HL-60/S4 treated with phorbol 12-myristate 13-acetate at 8.2 ng/mL for 4 days and 3 days (cell line): ENCODE measurements around the gene GTF2IRD1.
"Not testable (repeated sequence)": the region's sequence is repeated elsewhere in the genome, so short reads cannot be mapped to it uniquely, and the experiment has no call there.

Experiments
- in situ Hi-C: fragments of 300-500 bp; cut with MboI; formaldehyde crosslinking; loops from 2 replicates; pipeline ENCODE4 v1.15.0; 2022; ENCODE audit warnings: low sequenced_read_pairs

The GTF2IRD1 gene

DNA sequence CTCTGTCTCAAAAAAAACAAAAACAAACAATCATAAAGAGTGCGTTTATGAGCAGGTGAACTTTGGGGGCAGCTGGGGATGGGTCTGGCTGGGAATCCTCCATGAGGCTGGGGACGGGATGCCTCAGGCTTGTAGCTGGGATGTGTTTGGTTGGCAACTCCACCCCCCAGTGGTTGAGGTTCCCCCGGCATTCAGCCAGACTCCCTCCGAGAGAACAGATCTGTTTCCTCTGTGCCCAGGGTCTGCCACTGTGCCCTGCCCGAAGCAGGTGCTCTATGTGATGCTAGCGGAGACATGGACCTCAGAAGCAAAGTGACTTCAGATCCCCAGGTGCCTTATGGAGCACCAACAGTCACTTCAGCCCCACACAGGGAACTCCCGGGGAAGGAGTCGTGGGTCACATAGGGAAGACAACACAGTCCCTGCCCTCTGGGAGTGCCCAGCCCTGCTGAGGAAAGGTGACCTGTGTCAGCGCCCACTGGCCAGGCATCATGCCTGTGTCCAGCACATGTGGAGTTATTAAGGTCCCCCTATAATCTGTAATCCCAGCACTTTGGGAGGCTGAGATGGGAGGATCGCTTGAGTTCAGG lies 29.3 kb upstream of the GTF2IRD1 start:
- in situ Hi-C loops = loop anchor here (25.0 kb wide), 1 partner anchor 613 kb away; no protein-coding TSS in a partner anchor

DNA sequence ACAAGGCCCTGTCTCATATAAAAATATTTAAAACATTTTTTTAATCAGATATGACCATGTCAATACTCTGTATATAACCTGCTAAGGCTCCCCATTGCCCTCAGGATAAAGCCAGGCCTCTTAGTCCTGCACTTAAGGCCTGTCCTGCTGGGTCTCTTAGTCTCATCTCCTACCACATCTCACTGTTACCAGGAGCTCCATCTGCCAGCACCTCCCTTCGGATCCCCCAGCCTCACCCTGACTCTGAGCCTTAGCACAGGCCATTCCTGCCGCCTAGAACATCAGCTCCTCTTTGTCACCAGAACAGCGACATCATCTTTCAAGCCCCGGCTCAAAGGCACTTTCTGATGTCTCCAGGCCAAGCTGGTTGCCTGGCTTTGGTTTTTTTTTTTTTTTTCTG lies 25.7 kb upstream of the GTF2IRD1 start:
- in situ Hi-C loops = no loop called here

DNA sequence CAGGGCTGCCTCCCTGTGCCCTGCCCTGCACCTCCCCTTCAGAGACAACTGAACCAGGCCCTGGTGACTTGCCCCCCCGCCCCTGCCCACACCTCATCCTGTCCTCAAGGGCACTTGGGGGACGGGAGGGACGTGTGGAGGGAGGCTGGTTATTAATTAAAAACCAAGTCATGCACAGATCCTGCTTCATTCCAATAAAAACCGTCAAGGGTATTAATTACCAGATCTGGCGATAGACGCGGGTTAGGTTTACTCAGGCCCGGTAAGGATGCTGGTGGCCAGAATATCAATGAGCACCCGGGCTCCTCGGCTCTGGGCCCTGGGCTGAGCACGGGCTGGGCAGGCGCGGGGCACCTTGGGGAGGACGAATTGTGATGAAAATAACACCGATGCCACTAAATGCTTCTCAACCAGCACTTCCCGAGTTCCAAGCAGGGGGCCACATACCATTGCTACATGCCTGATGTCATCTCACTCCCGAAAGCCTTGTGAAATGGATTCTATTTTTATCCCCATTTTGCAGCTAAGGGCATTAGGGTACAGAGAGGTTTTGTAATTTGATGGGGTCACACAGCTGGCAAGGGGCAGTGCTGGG lies 24.5 kb upstream of the GTF2IRD1 start:
- in situ Hi-C loops = no loop called here

DNA sequence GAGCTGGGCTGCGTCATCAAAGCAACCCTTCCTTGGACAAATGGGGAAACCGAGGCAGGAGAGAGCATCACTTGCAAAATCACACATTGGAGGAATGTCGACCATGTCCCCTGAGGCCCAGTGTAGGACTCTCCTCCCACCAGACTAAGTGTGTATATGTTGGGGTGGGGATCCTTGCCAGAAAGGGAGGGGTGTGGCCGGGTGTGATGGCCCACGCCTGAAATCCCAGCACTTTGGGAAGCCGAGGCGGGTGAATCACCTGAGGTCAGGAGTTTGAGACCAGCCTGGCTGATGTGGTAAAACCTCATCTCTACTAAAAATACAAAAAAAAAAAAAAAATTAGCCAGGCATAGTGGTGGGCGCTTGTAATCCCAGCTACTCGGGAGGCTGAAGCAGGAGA lies 23.3 kb upstream of the GTF2IRD1 start:
- in situ Hi-C loops = not testable (repeated sequence)

DNA sequence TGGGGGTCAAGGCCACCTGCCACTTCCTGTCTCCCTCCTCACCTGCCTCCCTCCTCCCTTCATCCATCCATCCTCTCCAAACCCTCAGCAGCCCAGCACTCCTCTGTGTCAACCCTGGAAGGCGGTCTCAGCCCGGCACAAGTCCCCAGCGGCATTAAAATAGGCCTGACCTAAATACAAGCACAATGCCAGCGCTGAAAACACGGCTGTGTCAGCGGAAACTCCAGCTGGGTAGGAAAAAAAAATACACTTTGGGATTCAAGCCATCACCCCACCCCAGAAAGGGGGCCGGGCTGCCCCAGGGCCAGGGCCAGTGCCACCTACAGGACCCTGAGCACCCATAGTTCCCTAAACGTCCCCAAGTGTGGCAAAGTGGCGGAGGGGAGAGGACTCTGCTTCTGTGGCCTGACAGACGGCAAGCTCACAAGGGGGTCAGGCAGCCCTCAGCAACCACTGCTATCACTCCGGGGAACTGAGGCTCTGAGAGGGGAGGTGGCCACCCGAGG lies 22.7 kb upstream of the GTF2IRD1 start:
- in situ Hi-C loops = no loop called here

- in situ Hi-C loops = not testable (repeated sequence)
Measured at GRCh38 chr7:74437291-74437571, 16.5 kb upstream of the GTF2IRD1 start.

DNA sequence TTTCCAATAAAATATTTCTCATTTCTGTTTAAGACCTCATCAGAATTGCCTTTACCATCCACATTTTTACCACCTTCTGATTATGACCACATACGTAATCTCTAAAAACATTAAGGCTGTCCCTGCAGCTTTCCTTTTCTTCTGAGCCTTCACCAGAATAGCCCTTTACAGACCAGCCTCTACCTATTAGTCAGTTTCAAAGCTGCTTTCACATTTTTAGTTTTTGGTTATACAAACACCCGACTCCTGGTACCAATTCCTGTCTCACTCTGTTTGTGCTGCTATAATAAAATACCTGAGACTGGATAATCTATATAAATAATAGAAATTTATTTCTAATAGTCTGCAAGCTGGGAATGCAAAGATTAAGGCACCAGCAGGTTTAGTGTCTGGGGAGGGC lies 15.4 kb upstream of the GTF2IRD1 start:
- in situ Hi-C loops = no loop called here

DNA sequence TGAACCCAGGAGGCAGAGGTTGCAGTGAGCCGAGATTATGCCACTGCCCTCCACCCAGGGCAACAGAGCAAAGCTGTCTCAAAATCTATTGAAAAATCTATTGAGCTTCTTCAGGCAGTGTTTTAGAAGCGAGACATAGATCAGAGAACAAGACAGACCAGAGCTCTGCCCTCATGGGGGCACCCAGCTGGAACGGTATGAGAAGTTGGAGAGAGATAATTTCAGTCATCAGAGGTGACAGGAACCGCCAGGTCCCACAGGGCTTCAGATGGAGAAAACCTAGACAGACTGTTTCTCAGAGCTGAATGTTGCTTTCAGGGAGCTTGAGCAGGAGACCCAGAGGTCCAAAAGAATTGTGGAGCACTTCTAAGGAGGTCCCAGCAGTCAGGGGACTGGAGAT lies 14.2 kb upstream of the GTF2IRD1 start:
- in situ Hi-C loops = no loop called here

GRCh38 chr7:74440143-74440542 lies 13.6 kb upstream of the GTF2IRD1 start:
- in situ Hi-C loops = loop anchor here (10.0 kb wide), 1 partner anchor 105 kb away; no protein-coding TSS in a partner anchor

GRCh38 chr7:74441801-74442200 lies 11.9 kb upstream of the GTF2IRD1 start:
- in situ Hi-C loops = loop anchor here (10.0 kb wide), 1 partner anchor 103 kb away; no protein-coding TSS in a partner anchor

DNA sequence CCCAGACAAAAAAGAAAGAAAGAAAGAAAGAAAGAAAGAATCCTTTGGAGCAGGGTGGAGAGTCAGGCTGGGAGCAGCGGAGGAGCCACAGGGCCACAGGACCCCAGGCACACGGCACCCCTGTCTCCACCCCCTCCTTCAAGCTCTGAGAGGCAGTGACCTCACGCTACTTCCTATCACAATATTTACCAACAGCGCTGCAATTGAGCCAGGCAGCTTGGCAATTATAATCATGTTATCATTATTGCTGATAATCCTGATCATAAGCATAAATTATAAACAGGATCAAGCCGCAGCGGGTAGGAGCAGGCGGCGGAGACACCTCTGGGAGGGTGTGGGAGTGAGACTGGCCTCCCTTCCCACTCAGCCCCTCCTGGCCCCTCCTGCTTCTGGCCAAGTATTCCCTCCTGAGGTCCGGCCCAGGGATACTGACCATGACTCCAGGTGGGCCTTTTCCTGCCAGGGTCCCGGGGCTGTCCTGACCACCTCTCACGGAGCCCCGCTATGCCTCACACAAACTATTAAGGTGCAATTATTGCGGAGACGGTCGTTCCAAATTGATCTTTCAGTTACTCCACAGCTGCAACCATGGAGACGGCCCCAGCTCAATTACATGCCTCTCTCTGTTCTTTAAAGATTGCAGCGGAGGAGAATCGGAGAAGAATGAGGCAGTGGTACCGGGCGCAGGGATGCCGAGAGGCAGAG lies 10.0 kb upstream of the GTF2IRD1 start:
- in situ Hi-C loops = loop anchor here (10.0 kb wide), 1 partner anchor 101 kb away; no protein-coding TSS in a partner anchor

- in situ Hi-C loops = loop anchor here (10.0 kb wide), 1 partner anchor 96 kb away; no protein-coding TSS in a partner anchor
Measured at GRCh38 chr7:74449144-74449543, 4.6 kb upstream of the GTF2IRD1 start.

DNA sequence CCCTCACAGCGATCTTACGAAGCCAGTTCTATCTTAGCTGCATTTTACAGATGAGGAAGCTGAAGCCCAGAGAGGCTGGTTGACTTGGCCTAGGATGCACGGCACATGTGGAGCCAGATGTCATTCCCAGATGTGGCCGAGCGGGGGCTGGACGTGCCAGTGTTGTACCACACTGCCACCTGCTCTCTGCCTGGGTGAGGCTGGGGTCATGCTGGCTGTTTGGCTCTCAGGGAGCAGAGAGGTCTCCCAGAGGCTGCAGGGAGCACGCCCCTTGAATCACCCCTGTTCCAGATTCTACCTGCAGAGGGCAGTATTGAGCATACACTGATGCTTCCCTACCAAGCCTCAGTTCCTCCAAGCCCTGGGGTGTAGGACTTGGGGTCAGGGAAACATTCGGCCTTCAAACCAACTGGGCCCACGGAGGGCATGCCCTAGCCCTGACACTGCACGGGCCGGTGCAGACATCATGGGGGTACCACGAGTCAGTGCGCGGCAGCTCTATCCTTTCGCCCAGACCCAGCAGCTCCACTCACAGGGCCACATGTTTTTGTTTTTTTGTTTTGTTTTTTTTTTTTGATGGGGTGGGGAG lies 3.8 kb upstream of the GTF2IRD1 start:
- in situ Hi-C loops = loop anchor here (10.0 kb wide), 1 partner anchor 95 kb away; no protein-coding TSS in a partner anchor

DNA sequence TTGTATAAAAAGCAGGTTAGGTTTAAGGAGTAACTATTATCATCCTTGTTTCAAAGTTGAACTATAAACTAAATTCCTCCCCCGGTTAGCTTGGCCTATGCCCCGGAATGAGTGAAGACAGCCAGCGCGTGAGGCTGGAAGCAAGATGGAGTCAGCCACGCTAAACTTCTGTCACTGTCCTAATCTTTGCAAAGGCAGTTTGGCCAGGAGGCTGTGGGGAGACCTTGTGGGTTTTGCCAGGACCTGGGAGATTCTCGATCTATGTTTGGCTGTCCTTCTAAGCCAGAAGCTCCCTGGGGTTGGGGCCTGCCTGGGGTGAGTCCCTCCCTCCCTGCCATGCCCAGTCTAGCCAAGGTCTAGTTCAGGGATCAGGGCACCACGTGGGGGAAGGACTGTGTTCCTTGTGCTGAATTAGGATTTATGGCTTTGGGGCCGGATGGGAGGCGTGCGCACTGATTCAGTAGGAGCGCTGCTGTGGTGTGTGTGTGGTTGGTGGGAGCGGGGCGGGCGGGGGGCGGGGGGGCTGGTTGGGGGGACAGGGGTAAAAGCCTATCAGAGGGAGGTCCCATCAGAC lies 871 bp upstream of the GTF2IRD1 start:
- in situ Hi-C loops = no loop called here

DNA sequence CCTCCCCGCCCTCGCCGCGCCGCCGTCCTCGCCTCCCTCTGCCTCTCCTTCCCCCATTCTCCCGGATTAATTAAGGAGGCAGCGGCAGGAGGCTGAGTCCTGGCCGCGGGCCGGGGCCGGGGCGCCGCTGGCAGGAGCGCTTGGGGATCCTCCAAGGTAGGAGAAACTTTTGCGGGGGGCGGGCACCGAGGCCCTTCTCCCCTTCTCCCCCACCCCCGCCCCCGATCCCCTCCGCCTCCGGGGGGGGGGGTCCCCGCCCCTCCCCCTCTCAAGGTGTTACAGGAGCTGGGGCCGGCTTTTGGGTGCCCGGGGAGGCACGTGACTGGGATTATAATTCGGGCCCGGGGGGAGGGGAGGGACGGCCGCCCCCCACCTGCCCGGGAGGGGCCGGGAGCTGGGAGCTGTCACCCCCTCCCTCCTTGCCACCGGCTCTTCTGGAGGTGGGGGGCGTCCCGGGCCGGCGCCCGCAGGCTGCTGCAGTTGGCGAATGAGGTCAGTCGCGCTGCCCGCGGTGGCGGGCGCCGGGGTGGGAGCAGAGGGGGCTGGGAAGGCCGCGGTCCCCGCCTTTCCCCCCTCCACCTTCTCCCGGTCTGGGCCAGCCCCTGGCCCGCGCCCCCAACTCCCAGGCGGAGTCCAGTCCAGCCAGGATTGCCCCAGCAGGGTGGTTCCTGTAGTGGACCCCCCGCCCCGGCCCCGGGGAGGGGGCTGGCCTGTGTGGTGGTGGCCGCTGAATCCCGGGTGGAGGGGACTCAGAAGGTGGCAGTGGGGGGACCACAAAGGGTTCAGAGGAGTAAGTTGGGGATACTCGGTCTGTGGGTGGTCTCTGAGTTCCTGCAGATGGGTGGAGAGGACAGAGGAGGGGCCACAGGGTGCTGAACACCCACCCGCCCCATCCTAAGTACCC lies 567 bp downstream of the GTF2IRD1 start:
- in situ Hi-C loops = no loop called here

DNA sequence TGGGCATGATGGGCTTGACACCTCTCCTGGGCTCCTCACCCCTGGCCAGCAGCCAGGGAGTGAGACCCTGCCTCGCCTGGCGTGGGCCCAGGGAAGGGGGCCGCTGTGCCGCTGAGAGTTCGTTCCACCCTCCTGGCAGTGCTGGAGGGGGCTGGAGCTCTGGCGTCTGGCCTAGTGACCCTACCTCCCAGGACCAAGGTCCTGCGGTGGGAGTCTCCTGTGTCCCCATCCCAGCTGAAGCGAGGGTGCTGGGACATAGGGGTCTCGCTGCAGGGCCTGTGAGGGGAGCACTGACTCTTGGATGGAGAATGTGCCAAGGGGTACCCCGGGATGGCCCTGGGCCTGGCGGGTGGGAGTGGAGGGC lies 1.2 kb downstream of the GTF2IRD1 start:
- in situ Hi-C loops = no loop called here

GRCh38 chr7:74455291-74455804 lies 1.6 kb downstream of the GTF2IRD1 start:
- in situ Hi-C loops = no loop called here

GRCh38 chr7:74455928-74456327 lies 2.2 kb downstream of the GTF2IRD1 start:
- in situ Hi-C loops = no loop called here

- in situ Hi-C loops = no loop called here
Measured at GRCh38 chr7:74457007-74457406, 3.3 kb downstream of the GTF2IRD1 start.
